SHP77 (cell line): ENCODE measurements around the gene NUDT3.
"Not testable (repeated sequence)": the region's sequence is repeated elsewhere in the genome, so short reads cannot be mapped to it uniquely, and the experiment has no call there.

Experiments
- DNase-seq, 2 experiments: peaks; one replicate each; lab custom pipeline; 2025; lab: John Stamatoyannopoulos, UW

Gene NUDT3

GRCh38 chr6:34370361-34370760 lies 22.1 kb downstream of the NUDT3 start:
- no peak for DNase-seq

- DNase-seq = no peak
These were observed 23.1 kb downstream of the NUDT3 start for GRCh38 chr6:34369385-34369784.

GRCh38 chr6:34366639-34366921 lies 25.9 kb downstream of the NUDT3 start:
- DNase-seq = no peak

- not testable (repeated sequence) for DNase-seq
These were observed 26.5 kb downstream of the NUDT3 start for GRCh38 chr6:34365781-34366638.

GRCh38 chr6:34363681-34364075 lies 28.8 kb downstream of the NUDT3 start:
- not testable (repeated sequence) for DNase-seq

DNA sequence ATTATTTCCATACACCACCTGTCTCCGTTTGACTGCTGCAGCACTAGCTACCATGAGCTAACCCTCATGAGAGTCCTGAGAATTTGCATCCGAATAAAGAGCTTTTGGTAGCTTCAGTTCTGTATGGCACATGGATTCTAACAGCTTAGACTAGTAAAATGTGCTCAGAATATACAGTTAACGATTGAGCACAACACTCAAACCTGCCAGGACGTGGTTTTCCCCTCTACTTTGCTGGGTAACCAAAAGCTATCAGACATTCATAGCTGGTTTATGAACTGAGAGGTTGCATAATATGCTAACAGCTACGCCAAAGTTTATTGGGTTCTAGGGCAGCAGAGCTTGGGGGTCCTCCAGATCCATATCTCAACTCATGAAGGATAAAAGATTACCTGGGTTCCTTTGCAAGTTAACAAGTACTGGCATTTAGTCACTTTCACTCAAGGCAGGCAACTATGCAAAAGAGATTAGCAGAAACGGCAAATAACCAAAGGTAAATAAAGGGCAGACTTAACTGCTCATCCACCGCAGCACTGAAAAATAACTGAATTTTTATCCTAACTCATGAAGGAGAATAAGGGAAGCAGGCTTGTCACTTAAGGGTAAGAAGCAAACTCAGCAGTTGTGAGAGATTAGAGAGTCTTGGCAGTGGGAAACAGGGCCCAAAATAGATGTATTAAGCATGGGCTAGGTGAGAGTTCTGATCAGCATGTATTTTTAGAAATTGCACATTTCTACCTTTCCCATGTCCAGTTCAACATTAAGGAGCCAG lies 29.4 kb downstream of the NUDT3 start:
- DNase-seq = no peak

- DNase-seq = no peak
These were observed 30.3 kb downstream of the NUDT3 start for GRCh38 chr6:34362176-34362575.

GRCh38 chr6:34360556-34360955 lies 31.9 kb downstream of the NUDT3 start:
- DNase-seq = no peak

GRCh38 chr6:34359418-34360158 lies 32.9 kb downstream of the NUDT3 start:
- no peak for DNase-seq

GRCh38 chr6:34358389-34358905 lies 34.0 kb downstream of the NUDT3 start:
- DNase-seq = peak; percentile 32 to 53

GRCh38 chr6:34357937-34358336 lies 34.5 kb downstream of the NUDT3 start:
- DNase-seq = no peak

DNA sequence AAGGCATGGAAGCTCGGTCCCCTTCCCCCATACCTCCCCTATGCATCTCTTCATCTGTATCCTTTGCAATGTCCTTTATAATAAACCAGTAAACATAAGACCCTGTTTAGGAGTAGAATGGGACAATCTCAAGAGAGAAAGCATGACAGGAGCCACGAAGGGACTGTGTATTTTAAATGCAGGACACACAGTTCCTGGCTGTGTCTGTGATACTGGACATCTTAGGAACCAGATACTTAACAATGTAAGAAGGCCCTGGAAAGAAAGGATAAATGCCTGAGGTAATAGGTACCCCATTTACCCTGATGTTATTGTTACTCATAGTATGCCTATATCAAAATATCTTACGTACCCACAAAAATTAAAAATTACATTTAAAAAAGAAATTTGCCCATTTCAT lies 36.6 kb downstream of the NUDT3 start:
- DNase-seq = no peak

DNA sequence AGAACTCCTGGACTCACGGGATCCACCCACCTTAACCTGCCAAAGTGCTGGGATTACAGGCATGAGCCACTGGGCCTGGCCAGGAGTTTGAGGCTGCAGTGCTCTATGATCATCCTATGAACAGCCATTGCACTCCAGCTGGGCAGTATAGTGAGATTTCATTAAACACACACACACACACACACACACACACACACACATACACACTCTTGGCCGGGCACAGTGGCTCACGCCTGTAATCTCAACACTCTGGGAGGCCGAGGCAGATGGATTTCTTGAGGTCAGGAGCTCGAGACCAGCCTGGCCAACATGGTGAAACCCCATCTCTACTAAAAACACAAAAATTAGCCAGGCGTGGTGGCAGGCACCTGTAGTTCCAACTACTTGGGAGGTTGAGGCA lies 38.2 kb downstream of the NUDT3 start:
- DNase-seq = not testable (repeated sequence)

- not testable (repeated sequence) for DNase-seq
These were observed 38.9 kb downstream of the NUDT3 start for GRCh38 chr6:34353530-34353929.

GRCh38 chr6:34352305-34352937 lies 40.0 kb downstream of the NUDT3 start:
- DNase-seq = no peak

DNA sequence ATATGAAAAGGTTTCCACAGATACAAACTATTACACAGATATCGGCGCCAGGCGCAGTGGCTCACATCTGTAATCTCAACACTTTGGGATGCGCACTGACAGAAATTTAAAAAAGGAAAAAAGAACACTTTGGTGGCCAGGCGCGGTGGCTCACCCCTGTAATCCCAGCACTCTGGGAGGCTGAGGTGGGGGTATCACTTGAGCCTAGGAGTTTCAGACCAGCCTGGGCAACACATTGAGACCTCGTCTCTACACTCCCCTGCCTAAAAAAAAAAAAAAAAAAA lies 41.6 kb downstream of the NUDT3 start:
- DNase-seq = no peak

GRCh38 chr6:34350137-34350933 lies 42.1 kb downstream of the NUDT3 start:
- DNase-seq = no peak

DNA sequence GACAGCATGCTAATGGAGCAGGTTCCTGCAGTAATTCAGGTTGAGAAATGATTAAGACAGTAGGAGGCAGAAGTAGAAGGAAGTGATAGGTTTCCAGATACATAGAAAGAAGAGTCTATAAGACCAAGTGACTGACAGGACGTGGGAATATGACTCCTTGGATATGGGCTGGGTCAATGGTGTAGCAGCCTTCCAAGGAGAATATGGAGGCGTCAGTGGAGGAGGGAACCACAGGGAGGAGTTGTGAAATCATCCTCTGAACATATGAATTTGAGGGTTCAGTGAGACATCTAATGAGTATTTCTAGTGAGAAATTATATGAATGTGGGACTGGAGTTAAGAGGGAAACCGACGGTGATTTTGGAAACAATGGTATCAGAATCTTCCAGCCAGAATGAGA lies 43.3 kb downstream of the NUDT3 start:
- no peak for DNase-seq

DNA sequence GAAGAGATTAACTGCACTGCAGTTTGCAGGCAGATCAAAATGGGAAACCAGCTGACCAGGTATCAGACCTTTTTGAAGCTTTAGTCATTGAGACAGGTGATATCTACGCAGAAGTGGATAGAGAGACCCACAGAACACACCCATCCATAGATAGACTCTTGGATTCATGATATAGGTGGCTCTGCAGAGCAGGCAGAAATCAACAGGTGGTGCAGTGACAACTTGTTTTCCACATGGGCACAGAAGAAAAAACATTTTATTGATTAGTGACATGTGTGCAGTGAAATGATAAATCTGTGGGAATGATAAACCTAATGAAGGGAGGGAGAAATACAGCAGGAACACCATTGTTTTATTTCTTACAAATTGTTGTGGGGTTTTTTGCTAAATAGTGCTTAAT lies 45.2 kb downstream of the NUDT3 start:
- no peak for DNase-seq

DNA sequence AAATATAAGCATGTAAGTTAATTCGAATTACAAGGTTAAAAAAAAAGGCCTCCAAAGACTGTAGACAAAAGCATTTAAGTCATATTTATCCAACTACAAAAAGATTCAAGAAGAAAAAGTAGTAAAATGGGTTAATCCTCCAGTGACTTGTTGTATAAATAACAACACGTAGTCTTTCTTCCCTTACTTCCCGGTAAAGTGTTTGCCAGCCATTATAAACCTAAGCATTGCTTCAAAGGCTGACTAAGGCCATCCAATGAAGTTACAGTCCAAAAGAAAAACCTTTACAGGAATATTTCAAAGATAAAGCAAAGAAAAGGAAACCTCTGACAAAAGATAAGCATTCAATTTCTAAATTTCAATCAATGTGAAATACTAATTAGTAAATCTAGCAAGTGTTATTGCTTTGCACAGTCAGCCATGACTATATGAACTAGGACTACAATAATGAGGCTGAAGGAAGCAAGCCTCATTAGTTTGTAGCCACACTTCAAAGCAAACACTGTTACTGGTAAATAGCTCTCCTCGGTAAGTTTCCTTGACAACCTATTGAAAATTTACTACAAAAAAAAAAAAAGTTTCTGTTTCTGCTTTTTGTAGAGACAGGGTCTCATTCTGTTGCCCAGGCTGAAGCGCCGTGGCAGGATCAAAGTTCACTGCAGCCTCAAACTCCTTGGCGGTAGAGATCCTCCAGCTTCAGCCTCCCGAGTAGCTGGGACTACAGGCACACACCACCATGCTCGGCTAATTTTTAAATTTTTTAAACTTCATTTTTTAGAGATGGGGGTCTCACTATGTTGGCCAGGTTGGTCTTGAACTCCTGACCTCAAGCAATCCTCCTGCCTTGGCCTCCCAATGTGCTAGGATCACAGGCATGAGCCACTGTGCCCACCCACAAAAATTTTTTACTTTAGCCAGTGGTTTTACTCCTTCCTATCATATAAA lies 46.0 kb downstream of the NUDT3 start:
- DNase-seq = no peak
